Astrocyte of the cerebellum (primary cell): ENCODE measurements around the gene DCST1.

ENCODE experiments used
- DNase-seq: peaks from one replicate; pipeline ENCODE4 v3.0.0-alpha.2; 2011; ENCODE audit warnings: low read depth
- H3K4me3 ChIP-seq: 2 replicates; pipeline ENCODE4 v1.5.1; 2011; ENCODE audit warnings: mild to moderate bottlenecking, low read depth, low read length, moderate library complexity
- CTCF ChIP-seq: IDR thresholded peaks from 2 replicates; pipeline ENCODE4 v1.5.1; 2012; ENCODE audit warnings: low read length, low read depth, moderate library complexity, mild to moderate bottlenecking; ENCODE audit errors: missing control alignments
- in situ Hi-C: cut with HindIII; loops from 2 replicates; pipeline ENCODE4 v1.10.0; 2017; ENCODE audit warnings: low sequenced_read_pairs

The DCST1 gene

GRCh38 chr1:155017041-155017945, 16.3 kb upstream of the DCST1 start:
- peak overlapping the region; percentile 36 for H3K4me3 ChIP-seq
- TF ChIP-seq CTCF = peak; percentile 99
- in situ Hi-C loops = loop anchor here (5.0 kb wide), 1 partner anchor 145 kb away; the partner anchor contains the start of gene KCNN3
- peak; percentile 72 for DNase-seq

GRCh38 chr1:155017946-155018316, 15.7 kb upstream of the DCST1 start:
- in situ Hi-C loops = loop anchor here (5.0 kb wide), 1 partner anchor 146 kb away; the partner anchor contains the start of gene KCNN3
- no peak for DNase-seq
- peak overlapping the region; percentile 36 for H3K4me3 ChIP-seq
- no peak for TF ChIP-seq CTCF

GRCh38 chr1:155018617-155019348, 14.8 kb upstream of the DCST1 start:
- H3K4me3 ChIP-seq = no peak overlapping the region
- in situ Hi-C loops = loop anchor here (5.0 kb wide), 1 partner anchor 146 kb away; the partner anchor contains the start of gene KCNN3
- no peak for DNase-seq
- no peak for TF ChIP-seq CTCF

GRCh38 chr1:155019377-155020245, 14.0 kb upstream of the DCST1 start:
- DNase-seq = no peak
- H3K4me3 ChIP-seq = no peak overlapping the region
- in situ Hi-C loops = loop anchor here (5.0 kb wide), 1 partner anchor 147 kb away; the partner anchor contains the start of gene KCNN3
- TF ChIP-seq CTCF = no peak

GRCh38 chr1:155022136-155022926, 11.3 kb upstream of the DCST1 start:
- DNase-seq = no peak
- no peak overlapping the region for H3K4me3 ChIP-seq
- in situ Hi-C loops = no loop called here
- no peak for TF ChIP-seq CTCF
